ENCODE measurements around the gene MSI1. TPM values are rescaled to one million over a fixed set of nuclear protein-coding genes. Genes with fewer than 3 reads are reported as not detected.

MSI1 gene
- not detected in 2 replicates for total RNA-seq

GRCh38 chr12:120368789-120369602, at the start of gene MSI1:
MSI1 (minus strand) TSS chr12:120369164; CDS start chr12:120369091, 73 bp downstream.

GRCh38 chr12:120327593-120327992, 41.4 kb downstream of the MSI1 start, which contains the start of gene PLA2G1B:
PLA2G1B (minus strand) TSS chr12:120327779; CDS start chr12:120327753, 26 bp downstream.

DNA sequence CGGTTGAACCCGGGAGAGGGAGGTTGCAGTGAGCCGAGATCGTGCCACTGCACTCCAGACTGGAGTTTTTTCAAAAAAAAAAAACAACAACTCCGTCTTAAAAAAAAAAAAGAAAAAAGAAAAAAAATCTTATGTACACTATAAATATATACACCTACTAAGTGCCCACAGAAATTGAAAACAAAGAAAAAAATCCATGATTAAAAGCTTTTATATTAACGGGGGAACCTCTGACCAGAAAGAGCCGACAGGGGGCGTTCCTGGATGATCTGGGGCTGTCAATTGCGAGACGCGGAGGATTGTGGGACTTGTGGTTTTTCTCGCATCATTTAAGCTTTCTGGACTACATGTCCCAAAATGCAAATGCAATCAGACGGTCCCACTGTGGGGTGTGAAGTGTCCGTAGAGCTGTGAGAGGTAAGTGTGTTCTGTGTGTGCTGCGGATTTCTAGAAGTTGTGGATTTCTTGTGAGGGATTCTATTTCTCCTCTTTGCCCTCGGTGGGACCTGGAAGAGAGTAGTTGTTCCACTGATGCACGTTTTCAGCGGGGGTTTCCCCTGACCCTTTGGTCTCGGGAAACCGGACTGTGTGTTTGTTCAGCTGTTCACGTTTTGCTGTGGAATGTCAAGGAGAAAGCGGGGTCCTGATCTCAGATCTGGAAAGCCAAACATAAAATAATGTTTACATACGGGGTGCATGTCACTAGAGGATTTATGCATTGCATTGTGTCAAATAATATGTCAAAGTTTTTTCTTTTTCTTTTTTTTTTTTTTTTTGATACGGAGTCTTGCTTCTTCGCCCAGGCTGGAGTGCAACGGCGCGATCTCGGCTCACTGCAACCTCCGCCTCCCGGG, 66.8 kb downstream of the MSI1 start, which contains the start of gene SIRT4:
Gene SIRT4, plus strand, starts transcription at position 360 of the 854 bp plus-strand sequence. CDS start 1,241 bp downstream, outside the sequence.

DNA sequence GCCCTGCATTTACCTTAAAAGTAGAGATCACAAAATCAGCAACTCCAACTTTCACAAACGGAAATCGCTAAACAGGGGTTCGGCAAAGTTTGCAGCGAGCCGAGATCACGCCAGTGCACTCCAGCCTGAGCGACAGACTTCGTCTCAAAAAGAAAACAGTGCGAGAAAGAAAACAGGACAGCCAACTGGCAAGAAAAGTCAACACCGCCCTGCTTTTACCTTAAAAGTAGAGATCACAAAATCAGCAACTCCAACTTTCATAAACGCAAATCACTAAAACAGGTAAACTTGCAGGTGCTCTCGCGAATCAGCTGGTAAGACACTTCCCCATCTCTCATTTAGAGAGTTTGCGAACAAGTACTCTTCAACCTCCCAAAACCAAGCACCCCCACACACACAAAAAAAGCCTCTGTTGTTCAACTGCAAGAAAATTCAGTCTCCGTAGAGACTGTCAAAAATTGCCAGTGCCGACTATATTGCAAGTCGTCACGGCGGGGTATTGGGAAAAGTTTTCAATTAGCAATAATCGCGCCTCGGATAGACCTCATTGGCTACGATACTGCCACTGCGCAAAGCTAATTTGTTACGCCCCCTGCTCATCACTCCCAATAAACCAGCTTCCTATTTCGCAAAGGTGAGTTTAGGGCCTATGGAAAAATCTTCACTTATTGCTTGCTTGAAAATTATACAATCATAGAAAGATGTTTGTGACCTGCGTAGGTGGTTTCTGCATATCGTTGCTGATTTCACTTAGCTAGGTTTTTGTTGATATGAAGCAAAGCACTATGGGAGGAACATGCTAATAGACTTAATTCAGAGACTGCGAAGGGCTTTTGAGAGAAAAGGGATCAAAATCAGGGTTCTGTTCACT, 76.1 kb downstream of the MSI1 start, which contains the start of gene RNU4-1:
Gene RNU4-1, minus strand, starts transcription at position 577 of the 871 bp plus-strand sequence.

Other genes starting within 250 kb of the MSI1 start
- gene GCN1, start 174.4 kb downstream of the MSI1 start, total RNA-seq: 102 and 140 TPM in 2 replicates
- 3,129 and 4,573 TPM in 2 replicates for gene RPLP0, start 168.1 kb downstream of the MSI1 start, total RNA-seq
- 15.8 and 60.2 TPM in 2 replicates for gene PXN, start 103.4 kb downstream of the MSI1 start, total RNA-seq
- gene RNU4-2, start 77.3 kb downstream of the MSI1 start, total RNA-seq: under 0.01 TPM in 2 replicates
- under 0.01 TPM in 1 of 2 replicates, not detected in the other for gene RNU4-1, start 75.9 kb downstream of the MSI1 start, total RNA-seq
- gene SIRT4, start 66.8 kb downstream of the MSI1 start, total RNA-seq: 0.96 and 2.8 TPM in 2 replicates
- gene PLA2G1B, start 41.4 kb downstream of the MSI1 start, total RNA-seq: not detected in 2 replicates
- gene COX6A1, start 68.9 kb upstream of the MSI1 start, total RNA-seq: 729 and 777 TPM in 2 replicates
- gene TRIAP1, start 77.2 kb upstream of the MSI1 start, total RNA-seq: 17.5 and 47.0 TPM in 2 replicates
- 18.4 and 24.0 TPM in 2 replicates for gene GATC, start 77.3 kb upstream of the MSI1 start, total RNA-seq
- 167 and 251 TPM in 2 replicates for gene SRSF9, start 100.6 kb upstream of the MSI1 start, total RNA-seq
- 169 and 450 TPM in 2 replicates for gene DYNLL1, start 126.9 kb upstream of the MSI1 start, total RNA-seq
- gene COQ5, start 160.0 kb upstream of the MSI1 start, total RNA-seq: 30.9 and 36.4 TPM in 2 replicates
- gene RNF10, start 165.2 kb upstream of the MSI1 start, total RNA-seq: 95.3 and 136 TPM in 2 replicates
- 32.1 and 99.1 TPM in 2 replicates for gene POP5, start 212.2 kb upstream of the MSI1 start, total RNA-seq